Measurements from ENCODE around the gene CACNA1B. TPM values are rescaled to one million over a fixed set of nuclear protein-coding genes. Genes with fewer than 3 reads are reported as not detected.

CACNA1B gene
- total RNA-seq, 1 experiment from 2014 or later = not detected

DNA sequence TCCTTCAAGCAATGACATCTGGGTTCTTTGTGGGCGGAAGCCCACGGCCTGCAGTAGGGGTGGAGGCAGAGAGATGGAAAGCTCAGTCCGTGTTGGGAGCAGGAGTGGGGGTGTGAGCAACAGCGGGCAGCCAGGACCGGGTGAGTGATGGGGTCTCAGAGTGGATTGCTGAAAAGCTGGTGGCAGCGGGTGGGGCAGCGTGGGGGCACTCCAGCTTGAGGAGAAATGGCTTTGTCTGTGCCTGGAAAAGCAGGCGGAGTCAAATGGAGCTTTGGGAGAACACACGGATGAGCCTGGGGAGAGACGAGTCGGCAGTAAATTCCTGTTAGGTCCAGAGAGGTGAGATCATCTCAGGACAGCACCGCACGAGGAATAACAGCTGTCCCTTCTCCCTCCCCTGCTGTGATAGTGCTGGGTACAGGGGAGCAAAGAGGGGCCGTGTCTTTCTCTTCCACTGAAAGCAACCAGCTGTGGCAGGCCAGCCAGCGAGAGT, 42.1 kb downstream of the CACNA1B start:
- no peak for DNase-seq (ENCODE audit: low spot score)

DNA sequence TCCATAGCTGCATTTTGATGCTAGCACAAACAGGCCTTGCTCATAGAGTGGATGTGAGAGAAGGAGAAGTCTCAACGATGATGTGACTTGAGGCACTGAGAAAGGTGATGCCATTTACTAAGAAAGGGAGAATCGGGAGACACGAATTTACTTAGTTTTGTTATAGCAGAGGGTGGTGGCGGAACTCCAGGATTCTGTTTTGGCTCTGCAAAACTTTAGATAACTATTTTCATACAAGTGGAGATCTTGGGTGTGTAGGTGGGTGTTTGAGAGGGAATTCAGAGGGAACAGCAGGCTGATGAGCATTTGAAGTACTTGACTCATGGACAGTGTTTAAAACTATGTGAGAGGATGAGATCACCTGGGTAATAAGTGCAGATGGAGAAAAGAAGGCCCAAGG, 43.2 kb downstream of the CACNA1B start:
- no peak for DNase-seq (ENCODE audit: low spot score)

DNA sequence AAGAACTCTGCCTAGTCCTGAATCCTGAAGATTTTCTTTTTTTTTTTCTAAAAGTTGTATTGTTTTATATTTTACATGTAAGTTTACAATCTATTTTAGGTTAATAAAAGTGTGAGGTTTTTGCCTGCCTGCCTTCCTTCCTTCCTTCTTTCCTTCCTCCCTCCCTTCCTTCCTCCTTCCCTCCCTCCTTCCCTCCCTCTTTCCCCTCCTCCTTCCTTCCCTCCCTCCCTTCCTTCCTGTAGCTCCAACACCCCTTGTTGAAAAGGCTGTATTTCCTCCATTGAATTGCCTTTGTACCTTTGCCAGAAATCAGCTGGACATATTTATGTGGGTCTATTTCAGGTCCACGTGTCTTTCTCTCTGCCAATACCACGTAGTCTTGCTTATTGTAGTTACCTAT, 46.6 kb downstream of the CACNA1B start:
- DNase-seq (ENCODE audit: low spot score) = no peak

DNA sequence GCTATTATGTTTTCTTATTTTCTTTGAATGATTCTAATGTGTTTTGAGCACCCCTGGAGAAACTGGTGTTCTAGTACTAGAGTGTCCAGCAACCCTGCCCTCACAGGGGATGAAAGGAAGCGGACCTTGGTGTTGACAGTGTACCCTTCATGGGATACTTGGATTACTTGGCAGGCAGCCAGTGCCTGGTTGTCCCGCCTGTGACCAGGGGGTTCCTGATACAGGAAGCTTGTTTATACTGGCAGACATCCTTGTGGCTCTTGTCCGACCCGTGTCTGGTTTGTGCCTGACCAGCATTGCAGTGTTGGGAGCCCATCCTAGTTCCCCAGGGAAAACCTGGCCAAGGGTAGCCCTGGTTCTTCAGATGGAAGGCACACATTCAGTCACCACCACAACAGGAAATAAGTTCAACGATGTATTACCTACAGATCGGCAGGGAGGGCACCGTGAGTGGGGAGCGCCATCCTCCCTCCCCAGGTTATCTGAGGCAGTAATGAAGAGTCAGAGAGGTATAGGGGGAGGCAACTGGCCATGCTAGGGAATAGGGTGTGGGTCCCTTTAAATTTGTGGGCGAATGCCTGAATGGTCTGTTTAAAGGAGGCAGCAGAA, 47.3 kb downstream of the CACNA1B start:
- DNase-seq (ENCODE audit: low spot score) = no peak

DNA sequence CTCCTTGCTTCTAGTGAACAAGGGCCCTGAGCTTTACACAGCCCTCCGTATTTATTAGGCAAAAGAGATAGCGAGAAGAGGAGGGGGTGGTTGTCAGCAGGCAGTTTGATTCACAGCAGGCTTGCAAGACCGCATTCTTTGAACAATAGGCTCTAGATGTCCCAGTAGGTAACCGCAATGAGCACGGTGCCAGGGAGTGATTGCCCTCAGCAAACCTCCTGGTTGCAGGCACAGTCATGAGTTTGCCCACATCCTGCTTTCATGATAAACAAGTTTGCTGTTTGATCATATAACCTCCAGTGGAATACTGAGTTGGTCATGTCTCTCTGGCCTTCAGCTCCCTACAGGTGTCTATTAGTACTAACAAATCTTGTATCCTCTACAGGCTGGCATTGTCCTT, 66.1 kb downstream of the CACNA1B start:
- DNase-seq (ENCODE audit: low spot score) = peak; percentile 58

DNA sequence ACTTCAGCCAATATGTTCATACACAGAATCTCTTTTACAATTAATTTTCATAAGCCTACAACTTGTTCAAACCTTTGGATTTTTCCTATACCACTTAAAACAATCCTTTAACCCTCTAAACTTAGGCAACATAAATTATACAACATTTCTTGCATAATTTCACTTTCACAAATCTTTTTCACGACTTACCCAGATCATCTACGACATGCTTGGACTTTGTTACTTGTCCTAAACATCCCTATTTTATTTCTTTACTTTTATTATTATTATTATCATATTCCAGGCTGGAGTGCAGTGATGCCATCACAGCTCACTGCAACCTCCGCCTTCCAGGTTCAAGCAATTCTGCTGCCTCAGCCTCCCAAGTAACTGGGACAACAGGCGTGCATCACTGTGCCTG, 68.0 kb downstream of the CACNA1B start:
- DNase-seq (ENCODE audit: low spot score) = no peak

DNA sequence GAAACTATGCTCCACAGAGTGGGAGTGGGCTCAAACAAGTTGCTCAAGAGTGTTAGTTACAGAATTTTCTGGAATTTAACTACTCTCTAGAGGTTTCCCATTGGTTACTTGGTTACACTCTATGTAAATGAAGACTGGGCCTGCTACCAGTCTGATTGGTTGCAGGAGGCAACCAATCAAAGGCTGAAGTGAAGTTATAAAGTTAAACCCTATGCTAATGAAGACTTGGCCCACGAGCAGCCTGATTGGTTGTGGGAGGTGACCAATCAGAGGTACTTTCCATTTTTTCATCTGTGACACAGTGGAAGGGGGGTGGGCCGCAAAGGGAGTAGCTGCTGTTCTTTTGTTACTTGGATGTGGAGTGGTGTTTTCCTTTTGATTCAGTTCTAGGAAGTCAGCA, 69.4 kb downstream of the CACNA1B start:
- DNase-seq (ENCODE audit: low spot score) = no peak

DNA sequence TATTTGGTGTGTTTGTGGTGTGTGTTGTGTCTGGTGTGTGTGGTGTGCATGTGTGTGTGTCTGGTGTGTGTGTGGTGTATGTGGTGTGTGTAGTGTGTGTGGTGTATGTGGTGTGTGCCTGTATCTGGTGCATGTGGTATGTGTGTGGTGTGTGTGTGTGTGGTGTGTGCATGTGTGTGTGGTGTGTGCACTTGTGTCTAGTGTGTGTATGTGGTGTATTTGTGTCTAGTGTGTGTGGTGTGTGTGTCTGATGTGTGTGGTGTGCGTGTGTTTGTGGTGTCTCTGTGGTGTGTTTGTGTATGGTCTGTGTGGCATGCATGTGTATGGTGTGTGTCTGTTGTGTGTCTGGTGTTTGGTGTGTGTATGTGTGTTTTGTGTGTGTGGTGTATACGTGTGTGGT, 71.1 kb downstream of the CACNA1B start:
- no peak for DNase-seq (ENCODE audit: low spot score)

DNA sequence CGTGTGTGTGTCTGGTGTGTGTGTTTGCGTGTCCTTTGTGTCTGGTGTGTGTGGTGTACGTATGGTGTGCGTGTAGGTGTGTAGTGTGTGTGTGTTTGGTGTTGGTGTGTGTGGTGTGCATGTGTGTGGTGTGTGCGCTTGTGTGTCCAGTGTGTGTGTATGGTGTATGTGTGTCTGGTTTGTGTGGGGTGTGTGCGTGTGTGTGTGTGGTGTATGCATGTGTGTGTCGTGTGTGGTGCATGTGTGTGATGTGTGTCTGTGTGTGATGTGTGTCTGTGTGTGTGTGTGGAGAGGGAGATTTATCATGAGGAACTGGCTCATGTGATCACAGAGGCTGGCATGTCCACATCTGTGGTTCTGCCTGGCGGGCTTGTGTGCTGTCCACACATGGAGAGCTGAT, 71.7 kb downstream of the CACNA1B start:
- no peak for DNase-seq (ENCODE audit: low spot score)

DNA sequence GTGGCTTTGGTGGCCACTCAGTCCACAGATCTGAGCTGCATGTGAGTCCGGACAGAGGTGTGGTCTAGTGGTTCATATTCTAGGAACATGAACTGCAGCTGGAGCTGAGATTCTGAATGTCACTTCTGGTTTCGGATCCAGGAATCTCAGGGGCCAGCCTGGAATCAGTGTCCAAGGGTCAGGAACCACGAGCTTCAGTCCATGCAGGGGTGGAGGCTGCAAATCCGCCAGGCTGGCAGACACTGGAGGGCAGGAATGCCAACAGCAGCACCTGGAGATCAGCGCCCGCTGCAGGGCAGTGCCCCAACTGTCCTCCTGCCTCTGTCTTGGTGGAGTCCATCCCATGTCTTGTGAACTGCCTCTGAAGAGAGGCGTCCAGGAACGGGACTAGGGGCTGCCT, 73.5 kb downstream of the CACNA1B start:
- DNase-seq (ENCODE audit: low spot score) = no peak

DNA sequence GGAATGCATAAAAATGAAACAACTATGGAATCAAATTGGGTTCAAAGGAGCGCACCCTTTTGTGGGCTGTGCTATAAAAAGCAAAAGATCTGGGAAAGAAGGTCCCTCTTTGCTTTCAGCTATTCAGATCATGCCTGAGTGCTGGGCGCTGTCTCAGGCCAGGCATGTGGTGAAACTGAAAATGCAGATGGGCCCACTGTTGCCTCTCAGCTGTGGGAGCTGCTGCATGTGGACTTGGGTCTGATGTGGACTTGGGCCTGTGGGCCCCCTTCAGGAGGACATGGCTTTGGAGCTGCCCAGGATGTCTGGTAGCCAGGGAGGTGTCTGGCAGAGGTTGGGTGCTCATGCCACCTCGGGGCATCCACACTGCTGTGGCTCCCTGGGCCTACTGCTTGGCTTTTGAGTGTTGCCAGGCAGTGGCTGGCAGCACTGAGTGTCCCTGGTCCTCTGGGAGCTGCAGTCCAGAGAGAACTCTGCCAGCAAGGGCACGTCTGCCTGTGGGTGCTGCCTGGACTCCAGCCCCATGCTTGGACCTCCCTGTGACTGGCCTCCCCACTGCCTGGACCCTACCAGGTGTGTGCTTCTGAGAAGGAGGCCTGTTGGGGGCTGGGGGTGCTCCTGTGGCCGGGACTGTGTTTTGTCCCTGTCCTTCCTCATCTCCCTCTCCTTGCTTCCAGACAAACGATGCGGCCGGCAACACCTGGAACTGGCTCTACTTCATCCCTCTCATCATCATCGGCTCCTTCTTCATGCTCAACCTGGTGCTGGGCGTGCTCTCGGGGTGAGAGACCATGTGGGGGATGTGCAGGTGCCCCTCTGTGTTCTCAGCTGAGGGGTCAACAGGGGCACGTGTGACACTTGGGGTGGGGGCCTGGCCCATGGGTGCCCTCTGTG, 74.3 kb downstream of the CACNA1B start:
- DNase-seq (ENCODE audit: low spot score) = no peak

DNA sequence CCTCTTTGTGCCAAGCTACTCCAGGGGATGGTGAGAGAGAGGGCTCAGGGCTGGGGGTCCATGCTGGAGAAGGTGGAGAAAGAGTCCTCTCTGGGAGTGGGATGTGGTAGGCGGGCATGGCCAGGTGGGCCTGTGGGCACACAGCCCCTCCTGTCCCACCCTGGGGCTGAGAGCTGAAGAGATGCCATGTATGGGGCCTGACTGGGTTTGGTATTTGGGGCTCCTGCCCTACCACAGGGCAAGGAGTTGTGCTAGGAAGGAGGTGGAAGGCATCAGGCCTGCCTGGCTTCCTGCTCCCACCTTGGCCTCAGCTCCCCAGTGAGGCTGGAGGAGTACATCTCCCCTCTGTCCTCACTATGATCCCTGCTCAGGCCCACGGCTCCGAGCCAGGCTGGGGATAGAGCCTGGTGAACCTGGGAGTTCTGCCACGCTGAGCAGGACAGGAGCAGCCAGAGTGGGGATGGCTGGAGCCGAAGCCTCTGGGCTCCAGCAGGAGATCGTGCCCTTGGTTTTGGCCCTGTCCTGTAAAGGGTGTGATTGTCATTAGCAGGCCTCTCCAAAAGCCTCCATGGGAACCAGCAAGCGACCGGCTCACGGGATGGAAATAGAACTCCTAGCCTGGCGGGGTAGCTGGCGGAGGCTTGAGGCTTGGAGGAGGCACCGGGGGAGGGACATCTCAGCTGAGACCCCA, 75.5 kb downstream of the CACNA1B start:
- no peak for DNase-seq (ENCODE audit: low spot score)

DNA sequence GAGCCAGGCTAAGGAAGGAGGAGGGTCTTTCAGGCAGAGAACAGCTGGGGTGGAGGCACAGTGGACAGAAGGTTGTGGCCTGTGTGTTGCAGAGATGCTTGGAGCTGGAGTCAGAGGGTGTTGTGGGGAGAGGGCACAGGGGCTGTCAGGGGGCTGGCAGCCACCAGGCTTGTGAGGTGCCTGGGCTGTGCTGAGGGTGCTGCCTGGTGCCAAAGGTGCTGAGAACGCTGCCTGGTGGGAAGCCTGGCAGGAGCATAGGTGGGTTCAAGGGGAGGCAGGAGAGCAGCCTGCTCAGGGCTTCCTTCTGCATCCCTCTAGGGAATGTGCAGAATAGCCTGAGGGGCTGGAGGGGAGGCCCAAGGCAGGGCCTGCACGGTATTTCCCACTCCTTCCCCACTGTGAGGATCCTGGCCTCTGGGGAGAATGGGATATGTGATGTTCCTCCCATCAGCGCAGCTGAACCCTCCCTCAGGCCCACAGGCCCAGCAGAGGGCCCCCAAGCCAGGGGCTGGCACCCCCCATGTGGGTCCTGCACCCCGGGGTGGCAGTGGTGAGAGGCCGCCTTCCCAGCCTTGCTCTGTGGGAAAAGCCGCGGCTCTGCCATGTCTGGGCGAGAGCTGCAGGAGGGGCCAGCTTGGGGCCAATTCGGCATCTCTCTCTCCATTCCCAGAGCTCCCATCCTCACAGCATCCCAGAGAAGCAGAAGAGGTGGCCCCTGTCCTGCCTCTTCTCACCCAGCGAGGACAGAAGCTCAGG, 76.3 kb downstream of the CACNA1B start:
- no peak for DNase-seq (ENCODE audit: low spot score)

DNA sequence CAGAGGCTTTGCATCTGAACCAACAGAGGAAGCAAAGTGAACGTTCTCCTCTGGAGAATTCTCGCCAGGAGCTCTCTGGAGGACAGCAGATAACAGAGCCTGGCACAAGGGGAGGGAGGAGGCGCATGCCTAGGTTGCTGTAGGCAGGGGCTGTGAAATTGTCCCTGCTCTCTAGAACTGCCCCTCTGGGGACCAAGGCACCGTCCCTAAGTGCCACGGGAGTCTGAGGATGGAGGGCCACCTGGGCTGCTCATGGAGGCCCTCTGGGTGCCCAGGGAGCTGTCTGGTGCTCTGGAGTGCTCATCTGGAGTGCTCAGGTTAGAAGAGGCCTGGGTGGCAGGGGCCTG, 77.6 kb downstream of the CACNA1B start:
- DNase-seq (ENCODE audit: low spot score) = no peak

DNA sequence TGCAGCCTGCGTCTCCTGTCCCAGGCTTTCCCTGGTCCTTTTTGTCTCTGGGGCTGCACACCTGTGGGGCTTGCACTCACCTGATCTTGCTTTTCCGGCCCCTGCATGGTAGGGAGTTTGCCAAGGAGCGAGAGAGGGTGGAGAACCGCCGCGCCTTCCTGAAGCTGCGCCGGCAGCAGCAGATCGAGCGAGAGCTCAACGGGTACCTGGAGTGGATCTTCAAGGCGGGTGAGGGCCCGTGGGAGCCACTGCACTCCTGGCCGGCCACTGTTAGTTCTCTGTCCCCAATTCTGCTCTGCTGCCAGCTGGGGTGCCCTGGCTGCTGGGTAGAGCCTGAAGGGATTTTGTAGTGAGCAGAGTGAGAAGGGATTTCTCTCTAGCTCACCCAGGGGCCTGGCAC, 78.0 kb downstream of the CACNA1B start:
- DNase-seq (ENCODE audit: low spot score) = no peak

DNA sequence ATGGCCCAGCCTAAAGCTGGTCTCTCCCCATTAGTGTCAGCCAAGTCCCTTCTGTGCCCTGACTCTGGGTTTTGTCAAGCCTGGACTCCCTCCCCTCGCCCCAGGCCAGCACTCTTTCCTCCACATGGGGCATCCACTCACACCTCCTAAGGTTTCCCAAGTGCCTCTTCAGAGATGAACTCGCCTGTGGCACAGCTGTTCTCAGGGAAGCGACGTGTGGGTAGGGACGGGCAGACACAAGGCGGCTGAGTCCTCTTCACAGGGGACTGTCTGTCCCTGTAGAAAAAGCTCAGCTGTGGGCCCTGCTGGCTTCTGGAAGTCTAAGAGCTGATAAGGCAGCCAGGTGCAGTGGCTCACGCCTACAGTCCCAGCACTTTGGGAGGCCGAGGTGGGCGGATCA, 78.5 kb downstream of the CACNA1B start:
- no peak for DNase-seq (ENCODE audit: low spot score)

DNA sequence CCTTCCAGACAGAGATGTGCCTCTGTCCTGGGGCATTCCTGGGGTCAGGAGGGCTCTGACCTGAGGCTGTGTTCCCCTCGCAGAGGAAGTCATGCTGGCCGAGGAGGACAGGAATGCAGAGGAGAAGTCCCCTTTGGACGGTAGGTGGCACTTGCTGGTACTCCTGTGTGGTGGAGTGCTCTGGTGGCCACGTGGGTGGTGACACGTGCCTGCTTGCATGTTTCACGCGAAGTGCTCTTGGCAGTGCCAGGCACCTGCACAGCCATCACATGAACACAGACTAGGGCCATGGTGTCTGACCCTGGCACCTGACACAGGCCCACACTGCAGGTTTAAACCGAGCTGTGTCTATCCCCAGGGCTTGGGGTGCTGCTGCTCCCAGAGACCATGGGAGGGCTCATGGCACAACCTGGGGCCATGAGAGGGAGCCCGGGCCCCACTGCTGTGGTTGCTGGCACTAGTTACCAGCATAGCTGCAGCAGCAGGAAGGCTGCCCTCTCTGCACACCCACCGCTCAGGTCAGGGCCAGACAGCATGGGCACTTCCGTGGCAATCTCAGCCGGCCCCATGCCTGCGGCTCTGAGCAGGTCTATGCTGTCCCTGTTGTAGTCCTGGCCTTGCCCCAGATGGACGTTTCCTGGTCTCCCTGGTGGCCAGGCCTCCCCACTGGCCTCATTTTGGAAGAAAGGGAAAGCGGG, 79.3 kb downstream of the CACNA1B start:
- no peak for DNase-seq (ENCODE audit: low spot score)

DNA sequence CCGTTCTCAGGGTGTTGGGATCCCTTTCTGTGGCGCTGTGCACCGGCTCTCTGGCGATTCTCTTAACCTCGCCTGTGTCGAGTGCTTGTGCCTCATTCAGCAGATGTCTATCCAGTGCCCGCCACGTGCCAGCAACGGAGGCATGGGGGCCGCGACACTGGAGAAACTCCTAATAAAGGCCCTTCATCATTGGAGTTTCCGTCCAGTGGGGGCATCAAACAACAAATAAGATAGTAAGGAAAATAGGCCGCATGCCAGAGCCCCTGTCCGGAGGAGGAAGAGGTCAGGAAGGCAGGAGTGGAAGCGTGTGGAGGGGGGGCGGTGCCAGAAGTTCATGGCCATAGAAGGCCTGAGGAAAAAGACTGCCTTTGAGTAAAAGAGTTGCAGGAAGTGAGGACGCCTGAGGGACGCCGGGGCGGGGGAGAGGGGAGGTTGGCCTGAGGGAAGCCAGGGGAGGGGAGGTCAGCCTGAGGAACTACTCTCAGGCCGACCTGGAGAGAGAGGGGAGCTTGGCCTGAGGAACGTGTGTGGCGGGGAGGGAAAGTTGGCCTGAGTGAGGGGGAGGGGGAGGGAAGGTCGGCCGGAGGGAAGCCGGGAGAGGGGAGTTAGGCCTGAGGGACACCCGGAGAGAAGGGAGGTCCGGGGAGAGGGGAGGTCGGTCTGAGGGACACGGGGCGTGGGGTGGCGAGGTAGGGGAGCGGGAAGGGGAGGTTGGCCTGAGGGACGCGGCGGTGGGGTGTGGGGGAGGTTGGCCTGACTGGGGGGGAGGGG, 82.2 kb downstream of the CACNA1B start:
- no peak for DNase-seq (ENCODE audit: low spot score)

DNA sequence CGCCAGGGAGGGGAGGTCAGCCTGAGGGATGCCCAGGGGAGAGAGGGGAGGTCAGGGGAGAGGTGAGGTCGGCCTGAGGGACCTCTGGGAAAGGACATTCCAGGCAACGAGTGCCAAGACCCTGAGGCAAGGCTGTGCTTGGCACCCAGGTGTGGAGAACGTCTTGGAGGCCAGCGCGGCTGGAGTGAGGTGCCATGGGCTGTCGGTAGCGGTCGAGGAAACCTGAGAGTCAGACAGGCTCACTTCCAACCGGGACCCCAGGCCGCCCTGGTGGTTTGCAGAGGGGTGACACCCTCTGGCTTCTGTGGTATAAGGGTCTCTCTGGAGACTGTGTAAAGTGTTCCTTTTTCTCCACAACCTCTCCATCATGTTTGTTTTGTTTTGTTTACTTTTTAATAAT, 82.9 kb downstream of the CACNA1B start:
- DNase-seq (ENCODE audit: low spot score) = no peak

DNA sequence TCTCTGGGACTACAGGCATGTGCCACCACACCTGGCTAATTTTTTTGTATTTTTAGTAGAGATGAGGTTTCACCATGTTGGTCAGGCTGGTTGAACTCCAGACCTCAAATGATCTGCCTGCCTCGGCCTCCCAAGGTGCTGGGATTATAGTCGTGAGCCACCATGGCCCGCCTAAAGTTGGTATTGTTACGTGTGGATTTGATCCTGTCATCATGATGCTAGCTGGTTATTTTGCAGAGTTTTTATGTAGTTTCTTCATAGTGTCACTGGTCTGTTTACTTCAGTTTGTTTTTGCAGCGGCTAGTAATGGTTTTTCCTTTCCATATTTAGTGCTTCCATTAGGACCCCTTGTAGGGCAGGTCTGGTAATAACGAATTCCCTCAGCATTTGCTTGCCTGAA, 85.9 kb downstream of the CACNA1B start:
- no peak for DNase-seq (ENCODE audit: low spot score)
